Peyer's patch (tissue), 4 donors: ENCODE measurements around the gene TLR9.

Experiments
- POLR2A ChIP-seq, 2 donors: fragments of 450-650 bp; IDR thresholded peaks; one replicate each; pipeline ENCODE4 v1.5.1; 2017; ENCODE audit warnings: antibody characterized with exemption in 2 of 2, mild to moderate bottlenecking in 2 of 2, moderate library complexity in 2 of 2
- TF ChIP-seq, protein P1 (sequence below), 6 experiments: fragments of 450-650 bp in 4 of 6; fragments of 200-600 bp in 2 of 6; sonication (generic) in 1 of 6; IDR thresholded peaks; one replicate each; pipeline ENCODE4 v1.5.1; 2017 to 2019; ENCODE audit warnings: antibody characterized with exemption in 6 of 6, mild to moderate bottlenecking in 3 of 6, moderate library complexity in 1 of 6

DNA sequence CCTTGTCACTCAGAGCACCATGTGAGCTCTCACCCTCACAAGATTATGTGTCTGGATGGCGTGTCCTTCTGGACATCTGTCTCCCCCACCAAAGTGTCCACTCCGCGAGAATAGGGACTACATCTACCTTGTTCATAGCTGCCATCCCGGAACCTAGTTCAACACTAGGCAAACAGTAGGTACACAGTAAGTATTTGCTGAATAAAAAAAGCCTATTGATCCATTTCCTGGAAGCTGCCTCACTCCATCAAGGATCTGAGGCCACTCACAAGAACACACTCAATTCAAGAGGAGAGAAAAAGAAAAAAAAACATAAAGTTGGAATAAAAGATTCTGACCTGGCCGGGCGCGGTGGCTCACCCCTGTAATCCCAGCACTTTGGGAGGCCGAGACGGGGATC is 38.7 kb downstream of the TLR9 start:
- TF ChIP-seq, protein P1, sequence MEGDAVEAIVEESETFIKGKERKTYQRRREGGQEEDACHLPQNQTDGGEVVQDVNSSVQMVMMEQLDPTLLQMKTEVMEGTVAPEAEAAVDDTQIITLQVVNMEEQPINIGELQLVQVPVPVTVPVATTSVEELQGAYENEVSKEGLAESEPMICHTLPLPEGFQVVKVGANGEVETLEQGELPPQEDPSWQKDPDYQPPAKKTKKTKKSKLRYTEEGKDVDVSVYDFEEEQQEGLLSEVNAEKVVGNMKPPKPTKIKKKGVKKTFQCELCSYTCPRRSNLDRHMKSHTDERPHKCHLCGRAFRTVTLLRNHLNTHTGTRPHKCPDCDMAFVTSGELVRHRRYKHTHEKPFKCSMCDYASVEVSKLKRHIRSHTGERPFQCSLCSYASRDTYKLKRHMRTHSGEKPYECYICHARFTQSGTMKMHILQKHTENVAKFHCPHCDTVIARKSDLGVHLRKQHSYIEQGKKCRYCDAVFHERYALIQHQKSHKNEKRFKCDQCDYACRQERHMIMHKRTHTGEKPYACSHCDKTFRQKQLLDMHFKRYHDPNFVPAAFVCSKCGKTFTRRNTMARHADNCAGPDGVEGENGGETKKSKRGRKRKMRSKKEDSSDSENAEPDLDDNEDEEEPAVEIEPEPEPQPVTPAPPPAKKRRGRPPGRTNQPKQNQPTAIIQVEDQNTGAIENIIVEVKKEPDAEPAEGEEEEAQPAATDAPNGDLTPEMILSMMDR (IDR thresholded peaks at IDR 0.05) = no peak
- TF ChIP-seq POLR2A (IDR thresholded peaks at IDR 0.05) = no peak
